H1 (cell line): ENCODE results near the gene TFB2M. TPM values are rescaled to one million over a fixed set of nuclear protein-coding genes. Genes with fewer than 3 reads are reported as not detected.

Experiments
- ASH2L ChIP-seq: fragments of 200-600, 300-600 bp; sonication (generic); IDR thresholded peaks from one replicate; pipeline ENCODE4 v1.7.1; 2017; ENCODE audit warnings: low read length
- ATF3 ChIP-seq: IDR thresholded peaks from 2 replicates; pipeline ENCODE4 v1.6.1; 2011; ENCODE audit warnings: low read depth, mild to moderate bottlenecking, low read length; ENCODE audit not compliant: insufficient read depth
- BACH1 ChIP-seq: IDR thresholded peaks from 2 replicates; pipeline ENCODE4 v1.6.1; 2012; ENCODE audit warnings: low read length, improper control_type of control experiment
- CBX5 ChIP-seq: fragments of 300-800, 300-1000 bp; sonication (generic); IDR thresholded peaks from 2 replicates; pipeline ENCODE4 v1.7.1; 2016; ENCODE audit warnings: antibody characterized with exemption, low read length, low read depth
- CEBPB ChIP-seq: IDR thresholded peaks from 2 replicates; pipeline ENCODE4 v1.6.1; 2012; ENCODE audit warnings: low read depth, low read length
- CTBP2 ChIP-seq: IDR thresholded peaks from 2 replicates; pipeline ENCODE4 v1.7.0; 2011; ENCODE audit warnings: borderline replicate concordance, mild to moderate bottlenecking, moderate library complexity, mixed read lengths, low read length; ENCODE audit not compliant: insufficient read depth, insufficient read length
- CTCF ChIP-seq, 3 experiments: IDR thresholded peaks; 1 replicate in 2 of 3; 2 replicates in 1 of 3; pipeline versions ENCODE4 v1.5.1 to v1.6.1; 2011; ENCODE audit warnings: low read length in 3 of 3, mild to moderate bottlenecking in 3 of 3, inconsistent platforms in 2 of 3, low read depth in 1 of 3, moderate library complexity in 1 of 3; ENCODE audit not compliant: insufficient read depth in 1 of 3; ENCODE audit errors: control extremely low read depth in 1 of 3
- EZH2 ChIP-seq: fragments of 200-600 bp; sonication (generic); IDR thresholded peaks from 2 replicates; pipeline ENCODE4 v1.7.1; 2012; ENCODE audit warnings: low read depth, mild to moderate bottlenecking, moderate library complexity, low read length, inconsistent platforms; ENCODE audit not compliant: severe bottlenecking
- FOSL1 ChIP-seq: IDR thresholded peaks from 2 replicates; pipeline ENCODE4 v1.6.1; 2011; ENCODE audit warnings: mild to moderate bottlenecking, low read depth, low read length, moderate library complexity; ENCODE audit not compliant: insufficient read depth
- JUN ChIP-seq: IDR thresholded peaks from 2 replicates; pipeline ENCODE4 v1.6.1; 2011; ENCODE audit warnings: low read depth, mild to moderate bottlenecking, improper control_type of control experiment, low read length
- KDM5A ChIP-seq: fragments of 200-600 bp; IDR thresholded peaks from 2 replicates; pipeline ENCODE4 v1.7.1; 2012; ENCODE audit warnings: mild to moderate bottlenecking, low read length, inconsistent platforms, mixed read lengths
- POU5F1 ChIP-seq: IDR thresholded peaks from 2 replicates; pipeline ENCODE4 v1.6.1; 2011; ENCODE audit warnings: low read depth, mild to moderate bottlenecking, low read length, moderate library complexity
- RAD21 ChIP-seq, 2 experiments: IDR thresholded peaks in 1 of 2; conservative IDR thresholded peaks in 1 of 2; 2 replicates each; pipeline ENCODE4 v1.6.1; 2011; ENCODE audit warnings: low read depth in 2 of 2, low read length in 2 of 2, improper control_type of control experiment in 1 of 2, inconsistent platforms in 1 of 2, mild to moderate bottlenecking in 1 of 2, moderate library complexity in 1 of 2
- RFX5 ChIP-seq: IDR thresholded peaks from 2 replicates; pipeline ENCODE4 v1.6.1; 2011; ENCODE audit warnings: low read depth, low read length, improper control_type of control experiment, borderline replicate concordance
- SIX5 ChIP-seq: IDR thresholded peaks from 2 replicates; pipeline ENCODE4 v1.6.1; 2011; ENCODE audit warnings: mild to moderate bottlenecking, low read depth, low read length
- TAF7 ChIP-seq: optimal IDR thresholded peaks from 2 replicates; pipeline ENCODE3; 2011; ENCODE audit warnings: low read depth, mild to moderate bottlenecking, inconsistent platforms, low read length, moderate library complexity, borderline replicate concordance
- TEAD4 ChIP-seq: IDR thresholded peaks from 2 replicates; pipeline ENCODE4 v1.6.1; 2012; ENCODE audit warnings: low read depth, low read length, inconsistent platforms, mixed read lengths
- USF2 ChIP-seq: IDR thresholded peaks from 2 replicates; pipeline ENCODE4 v1.6.1; 2011; ENCODE audit warnings: low read length, improper control_type of control experiment
- polyA plus RNA-seq, 7 experiments: library from polyadenylated mRNA; depleted of rRNA in 3 of 7; stranded (reverse) in 5 of 7; unstranded in 2 of 7; fragments of >200 nt in 5 of 7; fragments of 200-250 nt in 2 of 7; gene quantifications; 1 replicate in 5 of 7; 2 replicates in 1 of 7; 4 replicates in 1 of 7; pipeline versions ENCODE4 v1.2.1 to v1.2.3, GENCODE V29; 2011 to 2013; ENCODE audit warnings: missing spikeins in 2 of 7, mixed read lengths in 2 of 7
- total RNA-seq: library from RNA; stranded (reverse); fragmentation: NEBNext Ultra II Directional; extraction: Animal tissue kit (Norgen Biotek cat#: 25700); gene quantifications from 2 replicates; pipeline ENCODE4 v1.2.1, GENCODE V29; 2021

TFB2M gene
- total and polyA plus RNA-seq, 2 of the 8 experiments (the other 6 are each of a cell fraction or from before 2014, with no cell fraction given): 10.4 to 22.0 TPM

- TF ChIP-seq RAD21 (IDR thresholded peaks at IDR 0.05 in 1 of 2, conservative IDR thresholded peaks at IDR 0.05 in 1 of 2; ENCODE audit: low read depth in 2 of 2, low read length in 2 of 2): peak; percentile 33 to 47
- TF ChIP-seq BACH1: no peak
- no peak for TF ChIP-seq USF2
- TF ChIP-seq TAF7: no peak
- no peak for TF ChIP-seq CBX5
- no peak for TF ChIP-seq POU5F1
- TF ChIP-seq KDM5A: no peak
- TF ChIP-seq JUN: no peak
- TF ChIP-seq EZH2: no peak
- TF ChIP-seq CTBP2: no peak
- no peak for TF ChIP-seq ASH2L
- no peak for TF ChIP-seq CEBPB
- TF ChIP-seq SIX5: no peak
- peak in 2 of 3 experiments; percentile 14 to 34; a peak in 2 of 4 replicates for TF ChIP-seq CTCF (IDR thresholded peaks at IDR 0.05; ENCODE audit: control extremely low read depth in 1 of 3, insufficient read depth in 1 of 3, low read depth in 1 of 3, low read length in 3 of 3)
- no peak for TF ChIP-seq ATF3
- no peak for TF ChIP-seq RFX5
- TF ChIP-seq FOSL1: no peak
- TF ChIP-seq TEAD4: 0 out of 2 replicates have a peak, but pooled peaks have one; percentile 7
Observed at GRCh38 chr1:246528933-246529731, 36.9 kb downstream of the TFB2M start (continued).
